Measurements from ENCODE around the gene CYTIP. TPM values are rescaled to one million over a fixed set of nuclear protein-coding genes. Genes with fewer than 3 reads are reported as not detected.

CYTIP gene
- total and polyA plus RNA-seq, 2 of the 13 experiments (the other 11 are each of a cell fraction or from before 2014, with no cell fraction given) = not detected

DNA sequence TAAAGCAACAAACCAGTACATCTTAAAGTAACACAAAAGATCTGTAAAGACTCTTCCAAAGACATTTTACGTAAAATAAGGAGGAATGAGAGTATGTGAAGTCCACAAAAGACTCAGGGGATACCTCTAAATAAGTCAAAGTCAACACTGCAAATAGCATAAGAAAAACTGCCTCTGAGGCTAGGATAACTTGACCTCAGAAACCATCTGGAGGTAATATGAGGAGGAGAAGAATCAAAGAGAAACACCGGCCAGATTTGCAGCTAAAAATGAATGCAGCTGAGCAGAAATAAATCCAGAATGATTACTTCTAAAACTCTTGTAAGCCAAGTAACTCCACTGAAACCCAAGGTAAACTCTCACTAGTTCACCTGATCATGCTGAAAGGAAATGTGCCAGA, 66.0 kb downstream of the CYTIP start (continued):
- TF ChIP-seq, protein P1, sequence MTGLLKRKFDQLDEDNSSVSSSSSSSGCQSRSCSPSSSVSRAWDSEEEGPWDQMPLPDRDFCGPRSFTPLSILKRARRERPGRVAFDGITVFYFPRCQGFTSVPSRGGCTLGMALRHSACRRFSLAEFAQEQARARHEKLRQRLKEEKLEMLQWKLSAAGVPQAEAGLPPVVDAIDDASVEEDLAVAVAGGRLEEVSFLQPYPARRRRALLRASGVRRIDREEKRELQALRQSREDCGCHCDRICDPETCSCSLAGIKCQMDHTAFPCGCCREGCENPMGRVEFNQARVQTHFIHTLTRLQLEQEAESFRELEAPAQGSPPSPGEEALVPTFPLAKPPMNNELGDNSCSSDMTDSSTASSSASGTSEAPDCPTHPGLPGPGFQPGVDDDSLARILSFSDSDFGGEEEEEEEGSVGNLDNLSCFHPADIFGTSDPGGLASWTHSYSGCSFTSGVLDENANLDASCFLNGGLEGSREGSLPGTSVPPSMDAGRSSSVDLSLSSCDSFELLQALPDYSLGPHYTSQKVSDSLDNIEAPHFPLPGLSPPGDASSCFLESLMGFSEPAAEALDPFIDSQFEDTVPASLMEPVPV (CRISPR knock-in tag; IDR thresholded peaks at IDR 0.05) = no peak
- no peak for TF ChIP-seq ATM (IDR thresholded peaks at IDR 0.05; ENCODE audit: borderline replicate concordance)
- TF ChIP-seq ZNF350 (CRISPR knock-in tag; IDR thresholded peaks at IDR 0.05; ENCODE audit: borderline replicate concordance, low read depth) = no peak
- TF ChIP-seq, protein P2, sequence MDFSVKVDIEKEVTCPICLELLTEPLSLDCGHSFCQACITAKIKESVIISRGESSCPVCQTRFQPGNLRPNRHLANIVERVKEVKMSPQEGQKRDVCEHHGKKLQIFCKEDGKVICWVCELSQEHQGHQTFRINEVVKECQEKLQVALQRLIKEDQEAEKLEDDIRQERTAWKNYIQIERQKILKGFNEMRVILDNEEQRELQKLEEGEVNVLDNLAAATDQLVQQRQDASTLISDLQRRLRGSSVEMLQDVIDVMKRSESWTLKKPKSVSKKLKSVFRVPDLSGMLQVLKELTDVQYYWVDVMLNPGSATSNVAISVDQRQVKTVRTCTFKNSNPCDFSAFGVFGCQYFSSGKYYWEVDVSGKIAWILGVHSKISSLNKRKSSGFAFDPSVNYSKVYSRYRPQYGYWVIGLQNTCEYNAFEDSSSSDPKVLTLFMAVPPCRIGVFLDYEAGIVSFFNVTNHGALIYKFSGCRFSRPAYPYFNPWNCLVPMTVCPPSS (IDR thresholded peaks at IDR 0.05) = no peak

DNA sequence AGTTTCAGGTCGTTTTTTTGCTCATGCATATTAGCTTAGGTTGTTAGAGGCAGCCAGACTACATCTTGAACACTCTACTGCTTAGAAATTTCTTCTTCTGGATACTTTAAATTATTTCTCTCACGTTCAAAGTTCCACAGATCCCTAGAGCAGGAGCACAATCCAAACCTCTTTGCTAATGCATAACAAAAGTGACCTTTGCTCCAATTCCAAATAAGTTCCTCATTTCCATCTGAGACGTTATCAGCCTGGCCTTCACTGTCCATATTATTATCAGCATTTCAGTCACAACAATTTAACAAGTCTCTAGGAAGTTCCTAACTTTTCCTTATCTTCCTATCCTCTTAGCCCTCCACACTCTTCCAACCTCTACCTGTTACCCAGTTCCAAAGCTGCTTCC, 67.8 kb downstream of the CYTIP start:
- intact Hi-C loops (cut with micrococcal nuclease; ENCODE audit: unreplicated experiment) (no loop called here), in situ Hi-C loops (cut with HindIII; ENCODE audit: extremely low pct_ligation_motif_present, low pct_unique_long_range_greater_than_20kb) (no loop called here)
- Histone ChIP-seq H3K79me2 (ENCODE audit: insufficient read depth, low read length) (no peaks in the 10 kb centered on the region), H3K4me2 (ENCODE audit: low read depth, low read length) (no peak overlapping the region), H3K9me3 (ENCODE audit: low read length) (peaks cover 33% of the 10 kb centered on the region), H4K20me1 (ENCODE audit: insufficient read depth, low read length) (no peaks in the 10 kb centered on the region), H3K4me3 (replicated peaks in 1 of 3; ENCODE audit: insufficient read depth in 1 of 3, low read depth in 2 of 3, low read length in 3 of 3) (no peak overlapping the region), H3K36me3 (replicated peaks in 1 of 2; ENCODE audit: control insufficient read depth in 1 of 2, insufficient read depth in 2 of 2, low read length in 2 of 2) (no peaks in the 10 kb centered on the region), H3K4me1 (ENCODE audit: insufficient read depth, low read length) (no peaks in the 10 kb centered on the region), H2AFZ (ENCODE audit: low read length) (no peak overlapping the region), H3K27me3 (ENCODE audit: control insufficient read depth in 1 of 2, insufficient read depth in 2 of 2, low read length in 2 of 2) (no peaks in the 10 kb centered on the region), H3K9ac (ENCODE audit: insufficient read depth, low read depth, low read length) (no peak overlapping the region), H3K27ac (ENCODE audit: extremely low read length, insufficient read depth, low read length) (no peak overlapping the region)
- CTCF ChIA-PET (ENCODE audit: low intra/inter-chr PET ratio, low total read pairs) = no interaction called here
- 1% methylated on average over 3 of the region's 3 CpGs for WGBS (ENCODE audit: low lambda C conversion rate)
- no TSS peak for BruUV-seq (replicated peaks)
- no peak for ATAC-seq
- POLR2A ChIA-PET = no interaction called here
- FAIRE-seq = no peak
- no peak for DNase-seq (ENCODE audit: low spot score)
- TF ChIP-seq ZNF10 (CRISPR knock-in tag; IDR thresholded peaks at IDR 0.05; ENCODE audit: borderline replicate concordance, low read depth) (no peak), ZNF230 (CRISPR knock-in tag; IDR thresholded peaks at IDR 0.05) (no peak), GATAD1 (CRISPR knock-in tag; IDR thresholded peaks at IDR 0.05) (no peak), U2AF1 (optimal IDR thresholded peaks at IDR 0.05; ENCODE audit: low read depth, low read length) (no peak), NKX3-1 (CRISPR knock-in tag; IDR thresholded peaks at IDR 0.05) (no peak), MLLT10 (CRISPR knock-in tag; IDR thresholded peaks at IDR 0.05) (no peak), ZNF776 (CRISPR knock-in tag; IDR thresholded peaks at IDR 0.05) (no peak), GABPB1 (CRISPR knock-in tag; IDR thresholded peaks at IDR 0.05) (no peak), TEAD3 (CRISPR knock-in tag; optimal IDR thresholded peaks at IDR 0.05; ENCODE audit: borderline replicate concordance) (no peak)
- TF ChIP-seq, protein P3, sequence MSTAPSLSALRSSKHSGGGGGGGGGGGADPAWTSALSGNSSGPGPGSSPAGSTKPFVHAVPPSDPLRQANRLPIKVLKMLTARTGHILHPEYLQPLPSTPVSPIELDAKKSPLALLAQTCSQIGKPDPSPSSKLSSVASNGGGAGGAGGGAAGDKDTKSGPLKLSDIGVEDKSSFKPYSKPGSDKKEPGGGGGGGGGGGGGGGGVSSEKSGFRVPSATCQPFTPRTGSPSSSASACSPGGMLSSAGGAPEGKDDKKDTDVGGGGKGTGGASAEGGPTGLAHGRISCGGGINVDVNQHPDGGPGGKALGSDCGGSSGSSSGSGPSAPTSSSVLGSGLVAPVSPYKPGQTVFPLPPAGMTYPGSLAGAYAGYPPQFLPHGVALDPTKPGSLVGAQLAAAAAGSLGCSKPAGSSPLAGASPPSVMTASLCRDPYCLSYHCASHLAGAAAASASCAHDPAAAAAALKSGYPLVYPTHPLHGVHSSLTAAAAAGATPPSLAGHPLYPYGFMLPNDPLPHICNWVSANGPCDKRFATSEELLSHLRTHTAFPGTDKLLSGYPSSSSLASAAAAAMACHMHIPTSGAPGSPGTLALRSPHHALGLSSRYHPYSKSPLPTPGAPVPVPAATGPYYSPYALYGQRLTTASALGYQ (CRISPR knock-in tag; IDR thresholded peaks at IDR 0.05) = no peak
- TF ChIP-seq, protein P4, sequence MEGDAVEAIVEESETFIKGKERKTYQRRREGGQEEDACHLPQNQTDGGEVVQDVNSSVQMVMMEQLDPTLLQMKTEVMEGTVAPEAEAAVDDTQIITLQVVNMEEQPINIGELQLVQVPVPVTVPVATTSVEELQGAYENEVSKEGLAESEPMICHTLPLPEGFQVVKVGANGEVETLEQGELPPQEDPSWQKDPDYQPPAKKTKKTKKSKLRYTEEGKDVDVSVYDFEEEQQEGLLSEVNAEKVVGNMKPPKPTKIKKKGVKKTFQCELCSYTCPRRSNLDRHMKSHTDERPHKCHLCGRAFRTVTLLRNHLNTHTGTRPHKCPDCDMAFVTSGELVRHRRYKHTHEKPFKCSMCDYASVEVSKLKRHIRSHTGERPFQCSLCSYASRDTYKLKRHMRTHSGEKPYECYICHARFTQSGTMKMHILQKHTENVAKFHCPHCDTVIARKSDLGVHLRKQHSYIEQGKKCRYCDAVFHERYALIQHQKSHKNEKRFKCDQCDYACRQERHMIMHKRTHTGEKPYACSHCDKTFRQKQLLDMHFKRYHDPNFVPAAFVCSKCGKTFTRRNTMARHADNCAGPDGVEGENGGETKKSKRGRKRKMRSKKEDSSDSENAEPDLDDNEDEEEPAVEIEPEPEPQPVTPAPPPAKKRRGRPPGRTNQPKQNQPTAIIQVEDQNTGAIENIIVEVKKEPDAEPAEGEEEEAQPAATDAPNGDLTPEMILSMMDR (CRISPR knock-in tag; IDR thresholded peaks at IDR 0.05) = no peak
- TF ChIP-seq, protein P5, sequence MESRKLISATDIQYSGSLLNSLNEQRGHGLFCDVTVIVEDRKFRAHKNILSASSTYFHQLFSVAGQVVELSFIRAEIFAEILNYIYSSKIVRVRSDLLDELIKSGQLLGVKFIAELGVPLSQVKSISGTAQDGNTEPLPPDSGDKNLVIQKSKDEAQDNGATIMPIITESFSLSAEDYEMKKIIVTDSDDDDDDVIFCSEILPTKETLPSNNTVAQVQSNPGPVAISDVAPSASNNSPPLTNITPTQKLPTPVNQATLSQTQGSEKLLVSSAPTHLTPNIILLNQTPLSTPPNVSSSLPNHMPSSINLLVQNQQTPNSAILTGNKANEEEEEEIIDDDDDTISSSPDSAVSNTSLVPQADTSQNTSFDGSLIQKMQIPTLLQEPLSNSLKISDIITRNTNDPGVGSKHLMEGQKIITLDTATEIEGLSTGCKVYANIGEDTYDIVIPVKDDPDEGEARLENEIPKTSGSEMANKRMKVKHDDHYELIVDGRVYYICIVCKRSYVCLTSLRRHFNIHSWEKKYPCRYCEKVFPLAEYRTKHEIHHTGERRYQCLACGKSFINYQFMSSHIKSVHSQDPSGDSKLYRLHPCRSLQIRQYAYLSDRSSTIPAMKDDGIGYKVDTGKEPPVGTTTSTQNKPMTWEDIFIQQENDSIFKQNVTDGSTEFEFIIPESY (CRISPR knock-in tag; IDR thresholded peaks at IDR 0.05) = no peak
